Hepatocyte (in vitro differentiated cells): ENCODE measurements around the gene ICAM1.
A peak's percentile ranks its signal among the peaks of the same experiment; 100 is the strongest.

Experiments used
- EZH2 ChIP-seq: fragments of 200-600 bp; sonication (generic); IDR thresholded peaks from 2 replicates; pipeline ENCODE4 v1.6.1; 2016; ENCODE audit warnings: antibody characterized with exemption, mild to moderate bottlenecking, borderline replicate concordance
- EZH2phosphoT487 ChIP-seq: fragments of 200-600 bp; sonication (generic); IDR thresholded peaks from one replicate; pipeline ENCODE4 v1.6.1; 2018; ENCODE audit warnings: antibody characterized with exemption, mild to moderate bottlenecking, low read depth, moderate library complexity; ENCODE audit not compliant: unreplicated experiment, severe bottlenecking
- TF ChIP-seq, protein P1 (sequence below): fragments of 200-600 bp; sonication (generic); IDR thresholded peaks from 2 replicates; pipeline ENCODE4 v1.5.1; 2016; ENCODE audit warnings: antibody characterized with exemption, mild to moderate bottlenecking; ENCODE audit not compliant: poor library complexity

DNA sequence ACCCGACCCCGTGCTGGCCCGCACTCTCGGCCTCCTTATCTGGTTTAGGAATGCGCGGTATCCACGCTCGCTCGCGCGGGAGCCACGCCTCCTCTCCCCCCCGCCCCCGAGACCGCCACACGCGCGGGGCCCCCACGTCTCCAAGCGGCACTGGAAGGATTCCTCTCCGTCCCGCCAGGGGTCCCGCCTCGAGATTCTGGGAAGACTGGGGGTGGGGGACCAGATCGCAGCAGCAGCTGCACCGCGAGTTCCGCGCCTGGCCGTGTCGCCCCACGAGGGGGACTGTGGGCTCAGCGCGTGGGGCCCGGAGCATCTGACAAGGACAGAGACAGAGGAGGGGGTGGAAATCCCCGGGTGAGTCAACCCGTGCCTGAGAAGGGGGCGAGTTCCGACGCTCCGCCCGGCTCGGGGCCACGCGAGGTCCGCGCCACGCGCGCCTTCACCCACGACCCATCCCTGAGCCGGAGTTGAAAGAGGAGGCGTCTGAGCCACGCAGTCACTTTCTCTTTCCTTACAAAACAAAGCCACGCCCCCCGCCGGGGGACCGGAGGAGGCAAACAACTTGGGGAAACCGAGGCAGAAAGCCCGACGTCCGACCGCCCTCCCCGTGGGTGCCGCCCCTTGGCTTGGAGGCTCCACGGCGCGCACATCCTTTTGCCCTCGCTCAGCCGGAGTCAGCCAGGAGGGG lies 40.6 kb upstream of the ICAM1 start:
- TF ChIP-seq, protein P1, sequence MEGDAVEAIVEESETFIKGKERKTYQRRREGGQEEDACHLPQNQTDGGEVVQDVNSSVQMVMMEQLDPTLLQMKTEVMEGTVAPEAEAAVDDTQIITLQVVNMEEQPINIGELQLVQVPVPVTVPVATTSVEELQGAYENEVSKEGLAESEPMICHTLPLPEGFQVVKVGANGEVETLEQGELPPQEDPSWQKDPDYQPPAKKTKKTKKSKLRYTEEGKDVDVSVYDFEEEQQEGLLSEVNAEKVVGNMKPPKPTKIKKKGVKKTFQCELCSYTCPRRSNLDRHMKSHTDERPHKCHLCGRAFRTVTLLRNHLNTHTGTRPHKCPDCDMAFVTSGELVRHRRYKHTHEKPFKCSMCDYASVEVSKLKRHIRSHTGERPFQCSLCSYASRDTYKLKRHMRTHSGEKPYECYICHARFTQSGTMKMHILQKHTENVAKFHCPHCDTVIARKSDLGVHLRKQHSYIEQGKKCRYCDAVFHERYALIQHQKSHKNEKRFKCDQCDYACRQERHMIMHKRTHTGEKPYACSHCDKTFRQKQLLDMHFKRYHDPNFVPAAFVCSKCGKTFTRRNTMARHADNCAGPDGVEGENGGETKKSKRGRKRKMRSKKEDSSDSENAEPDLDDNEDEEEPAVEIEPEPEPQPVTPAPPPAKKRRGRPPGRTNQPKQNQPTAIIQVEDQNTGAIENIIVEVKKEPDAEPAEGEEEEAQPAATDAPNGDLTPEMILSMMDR: no peak
- TF ChIP-seq EZH2phosphoT487 (no peak), EZH2 (peak; percentile 42)
